Stomach (tissue), 4 donors: ENCODE measurements around the gene ERO1A.

Experiments
- CTCF ChIP-seq, 7 experiments: fragments of 450-650 bp in 4 of 7; fragments of 200-600 bp in 3 of 7; sonication (generic) in 3 of 7; IDR thresholded peaks; one replicate each; pipeline ENCODE4 v1.5.1; 2016 to 2019; ENCODE audit warnings: antibody characterized with exemption in 7 of 7, control low read depth in 2 of 7, mild to moderate bottlenecking in 1 of 7
- POLR2A ChIP-seq, 4 donors: fragments of 450-650 bp; IDR thresholded peaks; one replicate each; pipeline ENCODE4 v1.6.1; 2016; ENCODE audit warnings: antibody characterized with exemption in 4 of 4, control low read depth in 2 of 4, mild to moderate bottlenecking in 1 of 4, moderate library complexity in 1 of 4
- POLR2AphosphoS5 ChIP-seq, 3 donors: sonication (generic); formaldehyde crosslinking; IDR thresholded peaks; one replicate each; pipeline ENCODE4 v1.6.1; 2016; ENCODE audit warnings: antibody characterized with exemption in 3 of 3

- no peak for TF ChIP-seq CTCF (IDR thresholded peaks at IDR 0.05)
- no peak for TF ChIP-seq POLR2AphosphoS5 (IDR thresholded peaks at IDR 0.05)
- TF ChIP-seq POLR2A (IDR thresholded peaks at IDR 0.05) = no peak
Observed at GRCh38 chr14:52701223-52701622, 5.9 kb upstream of the ERO1A start.
